Renal cortex interstitium (tissue), 11 donors: ENCODE data around the gene NIT2. TPM values are rescaled to one million over a fixed set of nuclear protein-coding genes. Genes with fewer than 3 reads are reported as not detected.
"Not testable (repeated sequence)": the region's sequence is repeated elsewhere in the genome, so short reads cannot be mapped to it uniquely, and the experiment has no call there.

Experiments used
- DNase-seq, 11 donors: peaks; one replicate each; pipeline ENCODE4 v3.0.0-alpha.2; 2013; ENCODE audit warnings: low read depth in 9 of 11, low spot score in 4 of 11; ENCODE audit errors: extremely low read depth in 1 of 11
- polyA plus RNA-seq, 3 donors: library from polyadenylated mRNA; unstranded; fragments of 120-200 nt; gene quantifications; one replicate each; pipeline ENCODE4 v1.2.1, GENCODE V29; 2013; ENCODE audit not compliant: insufficient read length in 3 of 3

The NIT2 gene
- polyA plus RNA-seq, 3 donors = 109 to 134 (median 129) TPM

GRCh38 chr3:100329800-100330489 is 4.6 kb upstream of the NIT2 start:
- no peak for DNase-seq

GRCh38 chr3:100330651-100331050 is 3.9 kb upstream of the NIT2 start:
- no peak for DNase-seq

DNA sequence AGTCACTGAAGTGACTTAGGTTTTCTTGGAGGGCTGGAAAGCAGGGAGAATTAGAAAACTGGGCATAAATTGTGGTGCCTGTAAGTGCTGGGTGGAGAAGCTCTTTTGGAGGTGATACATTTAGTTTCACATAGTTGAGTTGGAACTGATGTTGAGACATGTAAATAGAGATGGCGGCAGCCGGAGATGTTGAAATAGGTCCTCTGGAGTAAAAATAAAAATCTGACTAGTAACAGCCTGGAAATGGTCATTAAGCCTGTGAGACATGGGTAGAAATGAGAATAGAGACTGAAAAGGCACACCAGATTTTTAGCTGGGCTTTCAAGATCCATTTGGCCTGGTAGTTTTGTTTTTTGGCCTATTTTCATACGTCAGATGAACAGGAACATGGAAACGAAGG is 2.9 kb upstream of the NIT2 start:
- DNase-seq = no peak

DNA sequence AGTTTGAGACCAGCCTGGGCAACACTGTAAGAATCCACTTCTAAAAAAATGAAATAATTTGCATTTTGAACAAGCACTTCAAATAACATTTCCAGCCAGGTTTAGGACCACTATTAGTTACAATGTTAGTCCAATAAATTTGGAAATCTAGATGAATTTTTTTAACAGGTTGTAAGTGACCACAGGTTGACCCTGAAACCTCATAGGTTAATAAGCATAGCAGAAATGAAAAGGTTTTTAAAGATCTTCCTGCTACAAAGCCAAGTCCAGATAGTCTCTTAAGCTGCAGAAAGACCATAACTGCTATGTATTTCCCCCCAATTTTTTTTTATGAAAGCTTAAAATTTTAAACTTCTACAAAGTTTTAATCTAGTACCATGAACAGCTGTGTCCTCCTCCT is 1.5 kb upstream of the NIT2 start:
- DNase-seq = no peak

GRCh38 chr3:100333970-100334487 is 528 bp upstream of the NIT2 start:
- peak in 1 of 11 donors; percentile 20 for DNase-seq

- DNase-seq = peak in 1 of 11 donors; percentile 1
Measured at GRCh38 chr3:100335434-100335833, 877 bp downstream of the NIT2 start.

GRCh38 chr3:100336229-100336628 is 1.7 kb downstream of the NIT2 start:
- not testable (repeated sequence) for DNase-seq

DNA sequence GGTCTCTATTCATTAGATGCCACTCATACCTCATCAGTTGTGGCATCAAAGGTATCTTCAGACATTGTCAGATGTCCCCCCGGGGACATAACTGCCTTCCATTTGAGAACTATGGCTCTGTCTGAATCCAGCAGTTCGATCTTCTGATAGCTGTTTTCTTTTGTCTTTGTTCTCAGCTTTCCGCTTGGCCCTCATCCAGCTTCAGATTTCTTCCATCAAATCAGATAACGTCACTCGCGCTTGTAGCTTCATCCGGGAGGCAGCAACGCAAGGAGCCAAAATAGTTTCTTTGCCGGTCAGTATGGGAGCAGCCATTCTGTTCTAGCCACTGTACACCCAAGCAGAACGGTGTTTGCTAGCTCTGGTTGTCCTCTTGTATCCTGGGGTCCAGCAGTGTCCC is 4.4 kb downstream of the NIT2 start:
- DNase-seq = no peak

DNA sequence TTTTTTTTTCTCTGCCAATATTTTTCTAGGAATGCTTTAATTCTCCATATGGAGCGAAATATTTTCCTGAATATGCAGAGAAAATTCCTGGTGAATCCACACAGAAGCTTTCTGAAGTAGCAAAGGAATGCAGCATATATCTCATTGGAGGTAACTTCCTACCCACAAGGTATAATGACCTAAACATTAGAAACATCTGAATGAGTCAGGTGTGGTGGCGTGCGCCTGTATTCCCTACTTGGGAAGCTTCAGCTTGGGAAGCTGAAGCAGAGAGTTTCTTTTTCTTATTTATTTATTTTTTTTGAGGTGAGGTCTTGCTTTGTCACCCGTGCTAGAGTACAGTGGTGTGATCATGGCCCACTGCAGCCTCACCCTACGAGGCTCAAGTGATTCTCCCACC is 5.2 kb downstream of the NIT2 start:
- DNase-seq = no peak

- no peak for DNase-seq
Measured at GRCh38 chr3:100340527-100340926, 6.0 kb downstream of the NIT2 start.

- no peak for DNase-seq
Measured at GRCh38 chr3:100348727-100349126, 14.2 kb downstream of the NIT2 start.

DNA sequence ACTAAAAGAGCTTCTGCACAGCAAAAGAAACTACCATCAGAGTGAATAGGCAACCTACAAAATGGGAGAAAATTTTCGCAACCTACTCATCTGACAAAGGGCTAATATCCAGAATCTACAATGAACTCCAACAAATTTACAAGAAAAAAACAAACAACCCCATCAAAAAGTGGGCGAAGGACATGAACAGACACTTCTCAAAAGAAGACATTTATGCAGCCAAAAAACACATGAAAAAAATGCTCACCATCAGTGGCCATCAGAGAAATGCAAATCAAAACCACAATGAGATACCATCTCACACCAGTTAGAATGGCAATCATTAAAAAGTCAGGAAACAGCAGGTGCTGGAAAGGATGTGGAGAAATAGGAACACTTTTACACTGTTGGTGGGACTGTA is 17.2 kb downstream of the NIT2 start:
- not testable (repeated sequence) for DNase-seq

- peak in 2 of 11 donors; percentile 3 to 17 for DNase-seq
Measured at GRCh38 chr3:100352296-100353231, 18.0 kb downstream of the NIT2 start.

- no peak for DNase-seq
Measured at GRCh38 chr3:100354850-100355249, 20.3 kb downstream of the NIT2 start.

- peak in 2 of 11 donors; percentile 4 to 22 for DNase-seq
Measured at GRCh38 chr3:100358413-100358812, 23.9 kb downstream of the NIT2 start.

DNA sequence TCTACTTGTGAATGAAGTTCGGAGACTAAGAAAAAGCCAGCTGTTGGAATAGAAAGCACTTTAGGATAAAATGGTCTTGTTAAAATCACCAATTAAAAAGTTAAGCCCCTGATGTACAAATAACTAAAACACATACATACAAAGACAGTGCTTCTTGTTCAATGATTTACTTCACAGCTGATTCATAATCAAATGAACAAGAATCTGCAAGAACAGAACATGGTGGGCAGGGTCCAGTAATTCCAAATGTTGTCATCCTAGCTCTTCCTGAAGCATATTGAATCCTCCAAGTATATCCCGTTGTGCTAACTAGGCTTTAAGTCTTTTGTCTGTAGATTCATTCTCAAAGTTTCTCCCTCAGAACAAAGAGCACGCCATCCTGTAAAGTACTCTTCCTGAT is 24.5 kb downstream of the NIT2 start:
- no peak for DNase-seq

- DNase-seq = no peak
Measured at GRCh38 chr3:100360757-100361496, 26.4 kb downstream of the NIT2 start.

GRCh38 chr3:100361897-100362296 is 27.3 kb downstream of the NIT2 start:
- DNase-seq = no peak

GRCh38 chr3:100364421-100364820 is 29.9 kb downstream of the NIT2 start:
- DNase-seq = no peak
